IPS-18c (cell line): Measurements from ENCODE around the gene NTM.

Source experiments
- H3K4me3 ChIP-seq: 2 replicates; pipeline ENCODE4 v1.7.0; 2013; ENCODE audit warnings: low read depth, mild to moderate bottlenecking, low read length, moderate library complexity; ENCODE audit not compliant: insufficient read depth
- H3K9me3 ChIP-seq: one replicate; pipeline ENCODE4 v1.6.1; 2013; ENCODE audit warnings: mild to moderate bottlenecking, low read length, moderate library complexity; ENCODE audit not compliant: control insufficient read depth, insufficient read depth

NTM gene

DNA sequence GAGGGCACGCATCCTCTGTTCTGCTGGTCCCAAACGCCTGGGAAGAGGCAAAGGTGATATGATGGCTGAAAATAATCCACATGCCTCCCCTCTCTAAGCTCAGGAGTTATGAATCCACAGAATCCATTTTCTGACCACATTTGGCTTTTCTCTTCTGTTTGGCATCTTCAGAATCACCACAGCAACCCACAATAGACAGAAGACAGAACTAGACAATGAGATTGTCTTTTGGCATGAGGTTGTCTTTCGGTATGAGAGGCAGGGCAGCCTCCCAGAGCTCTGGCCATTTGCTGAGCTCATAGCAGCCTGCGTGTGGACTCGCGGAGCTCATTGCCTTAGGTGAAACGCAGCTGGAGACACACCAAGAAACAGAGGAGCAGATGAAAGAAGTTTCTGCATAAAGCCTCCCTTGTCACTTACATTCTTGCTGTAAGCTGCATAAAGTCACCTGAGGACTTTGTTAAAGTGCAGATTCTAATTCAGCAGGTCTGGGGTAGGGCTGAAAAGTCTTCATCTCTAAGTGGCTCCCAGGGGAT lies 868.0 kb downstream of the NTM start:
- H3K9me3 ChIP-seq = no peaks in the 10 kb centered on the region
- H3K4me3 ChIP-seq = no peak overlapping the region

DNA sequence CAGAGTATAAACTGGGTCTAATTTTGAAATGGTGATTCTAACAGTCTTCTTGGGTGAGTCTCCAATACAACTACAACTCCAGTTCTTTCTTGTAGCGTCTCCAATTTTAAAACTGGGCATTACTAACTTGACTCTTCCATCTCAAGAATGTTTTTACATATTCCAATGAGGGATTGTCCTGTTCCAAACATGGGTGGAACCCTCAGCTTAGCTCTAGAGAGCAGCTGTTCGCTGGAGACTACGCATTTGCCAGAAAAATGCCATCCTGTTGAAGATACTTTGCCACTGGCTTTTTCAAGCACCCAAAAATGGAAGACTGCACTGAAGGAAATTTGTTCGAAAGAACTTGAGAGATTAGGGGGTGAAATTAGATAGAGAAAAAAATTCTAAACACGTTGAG lies 870.0 kb downstream of the NTM start:
- Histone ChIP-seq H3K4me3 (no peak overlapping the region), H3K9me3 (no peaks in the 10 kb centered on the region)

DNA sequence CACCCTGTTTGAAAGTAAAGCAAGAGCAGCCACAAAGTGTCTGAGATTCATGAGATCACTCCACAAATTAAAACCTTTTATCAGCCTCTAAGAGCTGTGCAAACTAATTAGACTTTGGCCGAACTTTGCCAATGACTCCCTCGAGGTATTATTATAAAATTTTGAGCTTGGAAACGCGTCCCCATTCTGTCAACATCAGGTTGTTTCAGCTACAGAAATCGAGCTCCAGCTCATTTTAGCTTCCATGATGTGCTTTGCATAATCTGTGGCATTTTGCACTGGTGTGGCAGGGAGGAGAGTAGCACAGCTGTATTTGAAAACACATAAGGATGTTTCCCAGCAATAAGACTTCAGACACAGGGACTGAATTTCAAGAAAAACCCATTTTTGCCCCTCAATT lies 872.2 kb downstream of the NTM start:
- Histone ChIP-seq H3K9me3 (peaks cover 2% of the 10 kb centered on the region), H3K4me3 (no peak overlapping the region)

- H3K4me3 ChIP-seq = no peak overlapping the region
Measured at GRCh38 chr11:132244846-132245245, 874.4 kb downstream of the NTM start.

GRCh38 chr11:132245403-132246385 lies 875.3 kb downstream of the NTM start:
- H3K4me3 ChIP-seq = no peak overlapping the region
- H3K9me3 ChIP-seq = peaks cover 2% of the 10 kb centered on the region

More at GRCh38 chr11:132244846-132245245, 874.4 kb downstream of the NTM start:
- H3K9me3 ChIP-seq = peaks cover 2% of the 10 kb centered on the region

GRCh38 chr11:132248580-132248979 lies 878.2 kb downstream of the NTM start:
- no peak overlapping the region for H3K4me3 ChIP-seq
- peaks cover 2% of the 10 kb centered on the region for H3K9me3 ChIP-seq

- Histone ChIP-seq H3K4me3 (no peak overlapping the region), H3K9me3 (peaks cover 2% of the 10 kb centered on the region)
Measured at GRCh38 chr11:132249256-132249655, 878.8 kb downstream of the NTM start.

- no peak overlapping the region for H3K4me3 ChIP-seq
- H3K9me3 ChIP-seq = peaks cover 2% of the 10 kb centered on the region
Measured at GRCh38 chr11:132251061-132251460, 880.6 kb downstream of the NTM start.

GRCh38 chr11:132253469-132254264 lies 883.3 kb downstream of the NTM start:
- H3K4me3 ChIP-seq = no peak overlapping the region
- H3K9me3 ChIP-seq = no peaks in the 10 kb centered on the region

DNA sequence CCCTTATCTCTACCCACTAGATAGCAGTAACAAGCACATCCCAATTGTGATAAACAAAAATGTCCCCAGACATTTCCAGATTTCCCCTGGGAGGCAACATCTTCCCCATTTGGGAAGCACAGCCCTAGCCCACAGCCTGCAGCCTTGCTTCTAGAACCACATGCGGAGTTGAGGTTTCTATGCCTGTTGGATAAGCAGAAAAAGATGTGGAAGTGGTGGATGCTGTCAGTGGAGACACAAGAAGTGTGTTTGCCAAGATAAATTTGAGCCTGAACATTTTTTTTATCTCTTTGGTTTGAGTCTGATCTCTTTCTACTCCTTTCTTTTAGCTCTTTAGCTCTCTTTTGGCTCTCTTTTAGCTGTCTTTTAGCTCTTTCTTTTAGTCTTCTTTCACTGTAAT lies 884.5 kb downstream of the NTM start:
- H3K4me3 ChIP-seq = no peak overlapping the region
- H3K9me3 ChIP-seq = no peaks in the 10 kb centered on the region

GRCh38 chr11:132256528-132257279 lies 886.3 kb downstream of the NTM start:
- Histone ChIP-seq H3K9me3 (no peaks in the 10 kb centered on the region), H3K4me3 (no peak overlapping the region)

DNA sequence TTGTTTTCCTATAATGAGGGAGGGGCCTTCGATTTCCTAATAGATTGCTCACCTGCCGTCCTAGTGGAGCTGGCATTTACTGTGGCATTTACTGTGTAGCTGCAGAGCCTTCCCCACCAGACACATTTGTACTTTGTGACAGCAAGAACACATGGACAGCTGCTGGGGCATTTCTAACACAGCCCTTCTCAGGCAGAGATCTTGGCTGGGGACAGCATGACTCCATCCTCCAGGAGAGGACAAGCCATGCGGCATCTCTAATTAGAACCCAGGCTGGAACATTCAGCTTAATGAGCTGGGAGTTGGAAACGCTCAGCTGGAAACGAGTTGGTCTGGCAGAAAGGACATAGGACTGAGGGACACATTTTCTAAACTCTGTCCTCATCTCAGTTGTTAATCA lies 887.5 kb downstream of the NTM start:
- Histone ChIP-seq H3K9me3 (no peaks in the 10 kb centered on the region), H3K4me3 (no peak overlapping the region)

DNA sequence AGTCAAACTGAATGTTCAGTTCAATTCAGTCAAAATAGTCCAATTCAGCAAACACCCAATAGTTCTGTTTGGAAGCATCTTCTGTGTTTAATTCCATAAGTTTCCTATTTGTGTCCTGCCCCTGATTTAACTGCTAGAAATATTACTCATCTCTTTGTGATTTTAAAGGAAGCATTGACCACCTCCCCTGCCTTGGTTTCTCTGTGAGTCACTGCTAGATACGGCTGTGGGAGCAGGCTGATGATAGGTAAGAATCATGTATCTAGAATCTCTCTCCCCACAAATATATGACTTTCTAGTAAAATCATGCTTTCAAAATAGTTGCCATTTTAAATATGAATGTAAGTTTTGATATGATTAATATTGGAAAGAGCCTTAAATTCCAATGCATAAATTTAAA lies 888.5 kb downstream of the NTM start:
- Histone ChIP-seq H3K4me3 (no peak overlapping the region), H3K9me3 (no peaks in the 10 kb centered on the region)

DNA sequence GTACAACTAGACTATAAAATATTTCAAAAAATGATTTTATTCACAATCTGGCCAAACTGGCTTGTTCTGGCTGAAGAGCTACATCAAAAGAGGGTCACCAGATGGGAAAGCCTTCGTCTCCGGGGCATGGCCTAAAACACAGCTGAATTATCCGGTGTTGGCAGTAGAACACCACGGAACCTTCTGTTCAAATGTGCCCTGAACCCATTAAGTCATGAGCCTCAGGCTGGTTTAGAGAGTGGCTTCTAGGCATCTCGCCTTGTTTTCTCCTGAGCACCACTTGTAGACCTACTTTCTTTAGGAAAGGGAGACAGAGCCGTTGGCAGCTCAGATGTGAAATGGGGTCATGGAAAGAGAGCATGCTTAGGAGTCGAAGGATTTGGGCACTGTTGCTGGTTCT lies 890.2 kb downstream of the NTM start:
- Histone ChIP-seq H3K4me3 (no peak overlapping the region), H3K9me3 (no peaks in the 10 kb centered on the region)

DNA sequence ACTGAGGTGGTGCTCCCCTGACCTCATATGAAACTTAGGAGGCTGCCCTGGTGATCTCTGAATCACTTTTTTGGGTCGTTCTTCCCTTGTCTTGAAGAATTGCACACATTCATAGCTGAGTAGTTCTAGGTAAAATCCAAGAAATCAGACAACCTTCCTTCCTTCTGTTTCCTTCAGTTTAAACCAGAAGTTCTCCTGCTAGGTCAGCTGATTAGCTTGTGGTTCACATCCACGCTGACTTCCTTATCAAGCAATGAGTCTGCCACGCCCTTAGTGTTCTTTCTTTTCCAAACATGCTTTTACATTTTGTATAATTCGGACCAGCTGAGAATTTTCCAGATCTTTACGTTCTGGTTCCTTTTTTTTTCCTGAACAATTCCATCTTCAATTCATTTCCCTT lies 892.8 kb downstream of the NTM start:
- H3K4me3 ChIP-seq = no peak overlapping the region
- no peaks in the 10 kb centered on the region for H3K9me3 ChIP-seq

DNA sequence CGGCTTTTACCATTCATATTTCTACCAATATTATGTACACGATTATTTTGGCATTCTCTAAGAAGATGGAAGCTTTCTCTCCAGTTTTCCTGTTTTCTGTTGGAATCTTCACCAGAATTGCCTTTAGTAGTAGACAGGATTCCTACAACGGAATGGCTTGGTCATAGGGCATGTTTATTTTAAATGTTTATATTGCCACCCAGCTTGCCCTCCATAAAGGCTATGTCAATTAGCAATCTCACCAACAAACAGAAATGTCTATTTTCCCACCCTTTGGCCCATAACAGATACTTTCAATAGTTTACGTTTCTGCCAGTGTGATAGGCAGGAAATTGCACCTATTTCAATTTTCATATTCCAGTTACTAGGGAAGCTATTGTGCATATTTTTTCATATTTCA lies 893.5 kb downstream of the NTM start:
- H3K9me3 ChIP-seq = no peaks in the 10 kb centered on the region
- no peak overlapping the region for H3K4me3 ChIP-seq

- Histone ChIP-seq H3K4me3 (no peak overlapping the region), H3K9me3 (no peaks in the 10 kb centered on the region)
Measured at GRCh38 chr11:132264616-132265015, 894.2 kb downstream of the NTM start.
